CD4-positive, alpha-beta T cell treated with Interleukin-15 for 1 hour (primary cell): ENCODE measurements around the gene MANEAL.

Source experiments
- DNase-seq: peaks from one replicate; pipeline ENCODE4 v3.0.0-alpha.2; 2020

The MANEAL gene

GRCh38 chr1:37828410-37829074 is 34.9 kb downstream of the MANEAL start:
- no peak for DNase-seq

GRCh38 chr1:37831109-37831508 is 37.5 kb downstream of the MANEAL start:
- DNase-seq, result no peak

GRCh38 chr1:37831809-37832208 is 38.2 kb downstream of the MANEAL start:
- DNase-seq, result no peak

GRCh38 chr1:37836788-37837187 is 43.1 kb downstream of the MANEAL start:
- DNase-seq, result no peak

- DNase-seq, result no peak
These were observed 46.0 kb downstream of the MANEAL start for GRCh38 chr1:37839676-37840075.

- no peak for DNase-seq
These were observed 47.1 kb downstream of the MANEAL start for GRCh38 chr1:37840711-37841110.

GRCh38 chr1:37841652-37842051 is 48.0 kb downstream of the MANEAL start:
- no peak for DNase-seq

GRCh38 chr1:37844536-37844935 is 50.9 kb downstream of the MANEAL start:
- DNase-seq, result no peak

- DNase-seq, result no peak
These were observed 51.5 kb downstream of the MANEAL start for GRCh38 chr1:37845049-37845646.

- no peak for DNase-seq
These were observed 52.1 kb downstream of the MANEAL start for GRCh38 chr1:37845786-37846185.

- no peak for DNase-seq
These were observed 53.1 kb downstream of the MANEAL start for GRCh38 chr1:37846647-37847339.

- DNase-seq, result no peak
These were observed 55.8 kb downstream of the MANEAL start for GRCh38 chr1:37849480-37849879.

- DNase-seq, result no peak
These were observed 56.8 kb downstream of the MANEAL start for GRCh38 chr1:37850352-37850955.
